Measurements from ENCODE around the gene PAEP.

PAEP gene

DNA sequence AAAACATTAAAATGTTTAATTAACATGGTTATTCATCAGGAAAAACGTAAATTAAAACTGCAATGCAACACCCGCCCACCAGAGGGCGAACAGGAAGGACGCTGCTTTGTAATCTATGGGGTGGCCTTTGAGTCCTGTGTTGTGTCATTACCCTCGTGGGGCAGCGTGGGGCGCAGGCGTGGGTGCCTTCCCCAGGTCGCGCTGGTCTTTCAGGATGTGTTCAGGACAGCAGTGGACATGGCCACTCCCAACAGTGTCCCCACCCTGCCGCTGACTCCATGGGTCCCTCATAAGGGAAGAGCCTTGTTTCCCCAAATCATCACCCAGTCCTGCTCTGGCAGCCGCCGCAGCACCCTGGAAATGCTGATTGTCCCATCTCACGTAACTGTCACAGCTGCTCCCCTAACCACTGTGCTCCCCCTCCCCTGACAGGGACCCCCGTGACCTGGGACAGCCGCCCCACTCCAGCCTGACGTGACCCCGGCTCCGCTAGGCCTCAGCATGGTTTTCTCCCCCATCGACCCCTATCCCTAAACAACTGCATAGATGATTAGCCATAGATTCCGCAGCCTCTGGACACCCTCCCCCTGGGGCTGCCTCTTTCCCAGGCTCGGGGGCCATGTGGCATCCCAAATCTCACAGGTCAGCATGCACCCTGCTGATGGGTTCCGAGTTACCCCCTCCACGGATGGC is 41.4 kb downstream of the PAEP start:
- Histone ChIP-seq H3K4me1 (ENCODE audit: insufficient read depth, low read length) (no peaks in the 10 kb centered on the region), H3K9ac (ENCODE audit: low read depth, low read length) (no peak overlapping the region), H3K36me3 (ENCODE audit: insufficient read depth, low read length) (no peaks in the 10 kb centered on the region), H3K9me3 (ENCODE audit: control insufficient read depth, insufficient read depth, low read length) (no peaks in the 10 kb centered on the region)

- no peaks in the 10 kb centered on the region for H3K36me3 ChIP-seq (ENCODE audit: insufficient read depth, low read length)
- no peaks in the 10 kb centered on the region for H3K9me3 ChIP-seq (ENCODE audit: control insufficient read depth, insufficient read depth, low read length)
- H3K4me1 ChIP-seq (ENCODE audit: insufficient read depth, low read length), result no peaks in the 10 kb centered on the region
- H3K9ac ChIP-seq (ENCODE audit: low read depth, low read length), result no peak overlapping the region
These were observed 43.1 kb downstream of the PAEP start for GRCh38 chr9:135604437-135605237.

- H3K9me3 ChIP-seq (ENCODE audit: control insufficient read depth, insufficient read depth, low read length), result no peaks in the 10 kb centered on the region
- no peaks in the 10 kb centered on the region for H3K4me1 ChIP-seq (ENCODE audit: insufficient read depth, low read length)
- no peak overlapping the region for H3K9ac ChIP-seq (ENCODE audit: low read depth, low read length)
- no peaks in the 10 kb centered on the region for H3K36me3 ChIP-seq (ENCODE audit: insufficient read depth, low read length)
These were observed 43.8 kb downstream of the PAEP start for GRCh38 chr9:135605238-135605781.

GRCh38 chr9:135606885-135607259 is 45.3 kb downstream of the PAEP start:
- Histone ChIP-seq H3K9ac (ENCODE audit: low read depth, low read length) (no peak overlapping the region), H3K4me1 (ENCODE audit: insufficient read depth, low read length) (no peaks in the 10 kb centered on the region), H3K36me3 (ENCODE audit: insufficient read depth, low read length) (no peaks in the 10 kb centered on the region), H3K9me3 (ENCODE audit: control insufficient read depth, insufficient read depth, low read length) (no peaks in the 10 kb centered on the region)

DNA sequence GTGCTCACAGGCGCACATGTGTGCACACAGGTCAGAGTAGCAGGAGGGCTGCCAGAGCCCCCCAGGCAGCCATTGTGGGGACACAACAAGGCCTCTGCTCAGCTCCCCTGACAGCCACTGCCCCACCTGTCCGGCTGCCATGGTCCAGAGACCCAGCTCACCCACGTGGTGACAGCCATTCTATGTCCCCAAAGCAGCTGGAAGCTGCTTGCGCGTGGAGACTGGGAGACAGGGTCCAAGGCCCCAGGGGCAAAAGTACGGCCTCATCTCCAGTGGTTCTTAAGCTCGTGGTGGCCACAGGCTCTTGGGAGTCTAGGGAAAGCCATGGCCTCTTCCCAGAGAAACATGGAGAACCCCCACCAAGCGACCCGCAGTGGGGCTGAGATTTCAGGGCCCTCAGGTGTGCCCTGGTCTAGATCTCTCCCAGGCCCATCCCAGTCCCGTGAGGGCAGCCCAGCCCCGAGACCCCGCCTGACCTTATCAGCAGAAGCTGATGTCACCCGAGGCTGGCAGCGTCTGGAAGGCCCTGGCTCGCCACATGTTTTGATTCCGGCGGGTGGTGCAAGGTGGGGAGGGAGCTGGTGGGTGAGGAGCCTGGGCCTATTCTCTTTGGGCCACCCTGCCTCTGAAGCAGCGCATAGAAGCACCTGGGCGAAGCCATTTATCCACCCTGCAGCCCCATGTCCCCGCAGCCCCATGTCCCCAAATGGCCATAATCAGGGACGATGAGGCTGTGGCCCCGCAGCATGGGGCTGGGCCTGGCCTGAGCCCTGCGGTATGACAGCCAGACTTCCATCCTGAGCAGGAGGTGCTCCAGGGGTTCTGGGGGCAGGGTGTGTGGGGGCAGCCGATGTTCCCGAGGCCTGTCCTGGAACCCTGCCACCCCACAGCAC is 46.1 kb downstream of the PAEP start:
- no peaks in the 10 kb centered on the region for H3K9me3 ChIP-seq (ENCODE audit: control insufficient read depth, insufficient read depth, low read length)
- no peaks in the 10 kb centered on the region for H3K4me1 ChIP-seq (ENCODE audit: insufficient read depth, low read length)
- H3K9ac ChIP-seq (ENCODE audit: low read depth, low read length), result no peak overlapping the region
- no peaks in the 10 kb centered on the region for H3K36me3 ChIP-seq (ENCODE audit: insufficient read depth, low read length)

GRCh38 chr9:135608294-135608998 is 46.9 kb downstream of the PAEP start:
- Histone ChIP-seq H3K9me3 (ENCODE audit: control insufficient read depth, insufficient read depth, low read length) (no peaks in the 10 kb centered on the region), H3K9ac (ENCODE audit: low read depth, low read length) (no peak overlapping the region), H3K4me1 (ENCODE audit: insufficient read depth, low read length) (no peaks in the 10 kb centered on the region), H3K36me3 (ENCODE audit: insufficient read depth, low read length) (no peaks in the 10 kb centered on the region)

- no peaks in the 10 kb centered on the region for H3K36me3 ChIP-seq (ENCODE audit: insufficient read depth, low read length)
- H3K9ac ChIP-seq (ENCODE audit: low read depth, low read length), result no peak overlapping the region
- H3K9me3 ChIP-seq (ENCODE audit: control insufficient read depth, insufficient read depth, low read length), result no peaks in the 10 kb centered on the region
- no peaks in the 10 kb centered on the region for H3K4me1 ChIP-seq (ENCODE audit: insufficient read depth, low read length)
These were observed 47.4 kb downstream of the PAEP start for GRCh38 chr9:135608999-135609317.

GRCh38 chr9:135609366-135609955 is 47.9 kb downstream of the PAEP start:
- Histone ChIP-seq H3K4me1 (ENCODE audit: insufficient read depth, low read length) (no peaks in the 10 kb centered on the region), H3K9ac (ENCODE audit: low read depth, low read length) (no peak overlapping the region), H3K36me3 (ENCODE audit: insufficient read depth, low read length) (no peaks in the 10 kb centered on the region), H3K9me3 (ENCODE audit: control insufficient read depth, insufficient read depth, low read length) (no peaks in the 10 kb centered on the region)

DNA sequence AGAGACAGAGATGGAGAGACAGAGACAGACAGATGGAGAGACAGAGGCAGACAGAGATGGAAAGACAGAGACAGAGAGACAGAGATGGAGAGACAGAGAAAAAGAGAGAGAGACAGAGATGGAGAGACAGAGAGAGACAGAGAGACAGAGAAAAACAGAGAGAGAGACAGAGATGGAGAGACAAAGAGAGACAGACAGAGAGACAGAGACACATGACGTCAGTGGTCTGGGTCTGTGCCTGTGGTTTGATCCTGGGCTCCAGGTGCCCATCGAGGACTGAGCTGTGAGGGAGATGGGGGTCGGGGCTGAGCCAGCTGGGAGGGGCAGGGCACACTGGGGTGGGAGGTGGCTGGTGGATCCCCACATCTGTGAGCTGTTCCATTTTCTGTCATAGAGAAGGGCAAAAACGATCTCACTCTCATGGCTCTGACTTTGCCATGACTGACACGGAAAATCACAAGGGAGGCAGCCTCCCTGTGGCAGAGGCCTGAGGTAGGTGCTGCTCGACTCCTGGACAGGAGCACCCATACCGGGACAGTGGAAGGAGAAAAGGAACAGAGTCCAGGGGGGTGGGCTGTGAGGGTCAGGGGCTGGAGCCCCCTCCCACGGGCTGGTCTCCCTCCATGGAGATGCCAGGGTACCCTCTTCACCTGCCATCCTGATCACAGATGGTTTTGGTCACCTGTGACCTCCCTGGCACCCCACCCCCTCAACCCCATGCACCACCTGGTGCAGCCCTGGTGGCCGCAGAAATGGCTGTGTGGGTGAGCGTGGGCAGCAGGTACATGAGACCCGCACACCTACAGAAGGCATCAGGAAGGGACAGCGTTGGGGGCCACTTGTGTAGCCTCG is 49.0 kb downstream of the PAEP start:
- H3K36me3 ChIP-seq (ENCODE audit: insufficient read depth, low read length), result no peaks in the 10 kb centered on the region
- H3K4me1 ChIP-seq (ENCODE audit: insufficient read depth, low read length), result no peaks in the 10 kb centered on the region
- H3K9ac ChIP-seq (ENCODE audit: low read depth, low read length), result no peak overlapping the region
- H3K9me3 ChIP-seq (ENCODE audit: control insufficient read depth, insufficient read depth, low read length), result no peaks in the 10 kb centered on the region

GRCh38 chr9:135611142-135611874 is 49.8 kb downstream of the PAEP start:
- Histone ChIP-seq H3K9ac (ENCODE audit: low read depth, low read length) (no peak overlapping the region), H3K9me3 (ENCODE audit: control insufficient read depth, insufficient read depth, low read length) (no peaks in the 10 kb centered on the region), H3K4me1 (ENCODE audit: insufficient read depth, low read length) (no peaks in the 10 kb centered on the region), H3K36me3 (ENCODE audit: insufficient read depth, low read length) (no peaks in the 10 kb centered on the region)

DNA sequence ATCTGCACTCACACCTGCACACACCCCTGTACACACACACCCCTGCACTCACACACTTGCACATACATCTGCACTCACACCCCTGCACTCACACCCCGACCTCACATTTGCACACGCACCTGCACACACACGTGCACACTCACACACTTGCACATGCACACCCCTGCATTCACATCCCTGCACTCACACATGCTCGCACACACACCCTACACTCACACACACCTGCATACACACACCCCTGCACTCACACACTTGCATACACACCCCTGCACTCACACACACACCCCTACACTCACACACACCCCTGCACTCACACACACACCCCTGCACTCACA is 50.3 kb downstream of the PAEP start:
- H3K36me3 ChIP-seq (ENCODE audit: insufficient read depth, low read length), result no peaks in the 10 kb centered on the region
- H3K9me3 ChIP-seq (ENCODE audit: control insufficient read depth, insufficient read depth, low read length), result no peaks in the 10 kb centered on the region
- no peaks in the 10 kb centered on the region for H3K4me1 ChIP-seq (ENCODE audit: insufficient read depth, low read length)
- H3K9ac ChIP-seq (ENCODE audit: low read depth, low read length), result no peak overlapping the region

GRCh38 chr9:135612437-135612836 is 50.9 kb downstream of the PAEP start:
- Histone ChIP-seq H3K36me3 (ENCODE audit: insufficient read depth, low read length) (no peaks in the 10 kb centered on the region), H3K9ac (ENCODE audit: low read depth, low read length) (no peak overlapping the region), H3K4me1 (ENCODE audit: insufficient read depth, low read length) (no peaks in the 10 kb centered on the region), H3K9me3 (ENCODE audit: control insufficient read depth, insufficient read depth, low read length) (no peaks in the 10 kb centered on the region)
